SK-N-SH treated with all-trans-retinoic acid at 6 μM for 48 hours (cell line): Measurements from ENCODE around the gene MPPED2.

Source experiments
- ATAC-seq: fragments of 200-7000 bp; cut with Tn5 transposase; 3 replicates; pipeline ENCODE4 v1.9.1; 2020; ENCODE audit warnings: mild to moderate bottlenecking, moderate library complexity
- ARNTL ChIP-seq: fragments of 450-650 bp; formaldehyde crosslinking; IDR thresholded peaks from 2 replicates; pipeline ENCODE4 v1.5.0; 2020; ENCODE audit warnings: low read depth, mild to moderate bottlenecking, moderate library complexity, borderline replicate concordance
- BACH2 ChIP-seq: fragments of 250-450 bp; sonication (Bioruptor Pico); IDR thresholded peaks from 2 replicates; pipeline ENCODE4 v1.9.0; 2021; ENCODE audit warnings: mild to moderate bottlenecking, borderline replicate concordance
- CSDC2 ChIP-seq: fragments of 250-450 bp; sonication (Bioruptor Pico); IDR thresholded peaks from 2 replicates; pipeline ENCODE4 v1.5.0; 2020; ENCODE audit warnings: mild to moderate bottlenecking, moderate library complexity
- CSRNP3 ChIP-seq: fragments of 250-450 bp; sonication (Bioruptor Pico); IDR thresholded peaks from 2 replicates; pipeline ENCODE4 v1.5.1; 2021; ENCODE audit warnings: mild to moderate bottlenecking, moderate library complexity
- ESRRG ChIP-seq: fragments of 250-450 bp; sonication (Bioruptor Pico); IDR thresholded peaks from 2 replicates; pipeline ENCODE4 v1.6.1; 2021; ENCODE audit warnings: mild to moderate bottlenecking
- GLIS3 ChIP-seq: fragments of 250-450 bp; sonication (Bioruptor Pico); IDR thresholded peaks from 2 replicates; pipeline ENCODE4 v1.5.0; 2020; ENCODE audit warnings: mild to moderate bottlenecking, moderate library complexity
- ISL1 ChIP-seq: fragments of 250-450 bp; sonication (Bioruptor Pico); IDR thresholded peaks from 2 replicates; pipeline ENCODE4 v2.1.2; 2022; ENCODE audit warnings: mild to moderate bottlenecking, moderate library complexity
- OSR1 ChIP-seq: fragments of 250-450 bp; sonication (Bioruptor Pico); IDR thresholded peaks from 2 replicates; pipeline ENCODE4 v1.8.0; 2022; ENCODE audit warnings: moderate library complexity, mild to moderate bottlenecking, inconsistent platforms
- PATZ1 ChIP-seq: fragments of 250-450 bp; sonication (Bioruptor Pico); IDR thresholded peaks from 2 replicates; pipeline ENCODE4 v1.8.0; 2020; ENCODE audit warnings: mild to moderate bottlenecking, moderate library complexity, borderline replicate concordance
- PPARA ChIP-seq: fragments of 250-450 bp; sonication (Bioruptor Pico); IDR thresholded peaks from 2 replicates; pipeline ENCODE4 v1.5.0; 2020; ENCODE audit warnings: mild to moderate bottlenecking, borderline replicate concordance
- RARB ChIP-seq: fragments of 250-450 bp; sonication (Bioruptor Pico); IDR thresholded peaks from 2 replicates; pipeline ENCODE4 v1.8.0; 2021; ENCODE audit warnings: mild to moderate bottlenecking, moderate library complexity
- SNAI2 ChIP-seq: fragments of 250-450 bp; sonication (Bioruptor Pico); IDR thresholded peaks from 2 replicates; pipeline ENCODE4 v1.5.0; 2020; ENCODE audit warnings: mild to moderate bottlenecking, moderate library complexity
- TCF4 ChIP-seq: fragments of 250-450 bp; sonication (Bioruptor Pico); IDR thresholded peaks from 2 replicates; pipeline ENCODE4 v1.8.0; 2021; ENCODE audit warnings: mild to moderate bottlenecking, moderate library complexity, borderline replicate concordance
- TOX ChIP-seq: fragments of 250-450 bp; sonication (Bioruptor Pico); IDR thresholded peaks from 2 replicates; pipeline ENCODE4 v1.8.0; 2021; ENCODE audit warnings: mild to moderate bottlenecking, moderate library complexity, borderline replicate concordance
- TSHZ2 ChIP-seq: fragments of 250-450 bp; sonication (Bioruptor Pico); IDR thresholded peaks from 2 replicates; pipeline ENCODE4 v1.5.0; 2020; ENCODE audit warnings: mild to moderate bottlenecking, moderate library complexity
- ZC3H10 ChIP-seq: fragments of 250-450 bp; sonication (Bioruptor Pico); IDR thresholded peaks from 2 replicates; pipeline ENCODE4 v1.5.1; 2021; ENCODE audit warnings: mild to moderate bottlenecking, moderate library complexity
- ZFP3 ChIP-seq: fragments of 250-450 bp; sonication (Bioruptor Pico); IDR thresholded peaks from 2 replicates; pipeline ENCODE4 v1.5.0; 2020; ENCODE audit warnings: mild to moderate bottlenecking, moderate library complexity
- ZFP30 ChIP-seq: fragments of 450-650 bp; formaldehyde crosslinking; IDR thresholded peaks from 2 replicates; pipeline ENCODE4 v1.5.0; 2022; ENCODE audit warnings: mild to moderate bottlenecking, moderate library complexity
- ZNF565 ChIP-seq: fragments of 450-650 bp; formaldehyde crosslinking; conservative IDR thresholded peaks from 2 replicates; pipeline ENCODE4 v1.5.0; 2020; ENCODE audit warnings: low read depth, mild to moderate bottlenecking, moderate library complexity
- ZNF70 ChIP-seq: fragments of 450-650 bp; formaldehyde crosslinking; IDR thresholded peaks from 2 replicates; pipeline ENCODE4 v1.5.0; 2020; ENCODE audit warnings: mild to moderate bottlenecking, moderate library complexity
- ZNF8 ChIP-seq: fragments of 450-650 bp; formaldehyde crosslinking; IDR thresholded peaks from 2 replicates; pipeline ENCODE4 v1.5.0; 2020; ENCODE audit warnings: mild to moderate bottlenecking, moderate library complexity
- TF ChIP-seq, protein P1 (sequence below): fragments of 250-450 bp; sonication (Bioruptor Pico); IDR thresholded peaks from 2 replicates; pipeline ENCODE4 v1.5.1; 2020; ENCODE audit warnings: low read depth, mild to moderate bottlenecking, moderate library complexity
- TF ChIP-seq, protein P2 (sequence below): fragments of 250-450 bp; sonication (Bioruptor Pico); IDR thresholded peaks from 2 replicates; pipeline ENCODE4 v1.8.0; 2021; ENCODE audit warnings: low read depth, mild to moderate bottlenecking, moderate library complexity, borderline replicate concordance

MPPED2 gene

GRCh38 chr11:30497600-30497999 lies 88.6 kb downstream of the MPPED2 start:
- TF ChIP-seq BACH2 (CRISPR knock-in tag) (no peak), ZC3H10 (no peak), OSR1 (CRISPR knock-in tag) (no peak), ZNF70 (CRISPR knock-in tag) (no peak), PATZ1 (CRISPR knock-in tag) (no peak), TCF4 (no peak), SNAI2 (CRISPR knock-in tag) (no peak), CSRNP3 (CRISPR knock-in tag) (no peak), GLIS3 (CRISPR knock-in tag) (no peak), RARB (CRISPR knock-in tag) (no peak), ESRRG (no peak), PPARA (CRISPR knock-in tag) (no peak), ISL1 (no peak), TSHZ2 (CRISPR knock-in tag) (no peak), CSDC2 (CRISPR knock-in tag) (no peak), ZFP30 (CRISPR knock-in tag) (no peak), TOX (CRISPR knock-in tag) (no peak), ARNTL (CRISPR knock-in tag) (no peak)
- TF ChIP-seq, protein P1, sequence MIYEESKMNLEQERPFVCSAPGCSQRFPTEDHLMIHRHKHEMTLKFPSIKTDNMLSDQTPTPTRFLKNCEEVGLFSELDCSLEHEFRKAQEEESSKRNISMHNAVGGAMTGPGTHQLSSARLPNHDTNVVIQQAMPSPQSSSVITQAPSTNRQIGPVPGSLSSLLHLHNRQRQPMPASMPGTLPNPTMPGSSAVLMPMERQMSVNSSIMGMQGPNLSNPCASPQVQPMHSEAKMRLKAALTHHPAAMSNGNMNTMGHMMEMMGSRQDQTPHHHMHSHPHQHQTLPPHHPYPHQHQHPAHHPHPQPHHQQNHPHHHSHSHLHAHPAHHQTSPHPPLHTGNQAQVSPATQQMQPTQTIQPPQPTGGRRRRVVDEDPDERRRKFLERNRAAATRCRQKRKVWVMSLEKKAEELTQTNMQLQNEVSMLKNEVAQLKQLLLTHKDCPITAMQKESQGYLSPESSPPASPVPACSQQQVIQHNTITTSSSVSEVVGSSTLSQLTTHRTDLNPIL (CRISPR knock-in tag): no peak
- TF ChIP-seq, protein P2, sequence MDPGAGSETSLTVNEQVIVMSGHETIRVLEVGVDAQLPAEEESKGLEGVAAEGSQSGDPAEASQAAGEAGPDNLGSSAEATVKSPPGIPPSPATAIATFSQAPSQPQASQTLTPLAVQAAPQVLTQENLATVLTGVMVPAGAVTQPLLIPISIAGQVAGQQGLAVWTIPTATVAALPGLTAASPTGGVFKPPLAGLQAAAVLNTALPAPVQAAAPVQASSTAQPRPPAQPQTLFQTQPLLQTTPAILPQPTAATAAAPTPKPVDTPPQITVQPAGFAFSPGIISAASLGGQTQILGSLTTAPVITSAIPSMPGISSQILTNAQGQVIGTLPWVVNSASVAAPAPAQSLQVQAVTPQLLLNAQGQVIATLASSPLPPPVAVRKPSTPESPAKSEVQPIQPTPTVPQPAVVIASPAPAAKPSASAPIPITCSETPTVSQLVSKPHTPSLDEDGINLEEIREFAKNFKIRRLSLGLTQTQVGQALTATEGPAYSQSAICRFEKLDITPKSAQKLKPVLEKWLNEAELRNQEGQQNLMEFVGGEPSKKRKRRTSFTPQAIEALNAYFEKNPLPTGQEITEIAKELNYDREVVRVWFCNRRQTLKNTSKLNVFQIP (CRISPR knock-in tag): no peak
- no peak for ATAC-seq

DNA sequence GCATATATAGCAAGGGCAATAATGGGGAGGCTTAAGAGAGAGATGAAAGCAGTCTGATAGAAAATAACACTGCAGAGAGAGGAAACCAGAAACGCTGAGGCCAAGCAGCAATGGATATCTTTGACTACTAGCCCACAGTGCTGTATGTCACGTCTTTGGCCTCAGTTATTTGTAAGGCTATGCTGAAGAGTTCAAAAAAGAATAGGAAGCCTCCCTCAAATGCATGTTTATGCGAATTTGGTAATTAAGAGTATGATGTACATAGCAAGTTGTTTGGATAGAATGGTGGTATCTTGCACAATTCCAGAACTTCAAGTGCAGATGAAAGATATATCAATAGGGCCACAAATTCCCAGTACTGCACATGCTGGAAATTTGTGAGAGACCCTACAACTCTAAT lies 89.2 kb downstream of the MPPED2 start:
- ATAC-seq: no peak
- no peak for TF ChIP-seq PPARA (CRISPR knock-in tag)
- TF ChIP-seq ISL1: no peak
- no peak for TF ChIP-seq GLIS3 (CRISPR knock-in tag)
- no peak for TF ChIP-seq ZNF565
- no peak for TF ChIP-seq BACH2 (CRISPR knock-in tag)
- TF ChIP-seq PATZ1 (CRISPR knock-in tag): no peak
- no peak for TF ChIP-seq ZNF70 (CRISPR knock-in tag)
- TF ChIP-seq ARNTL (CRISPR knock-in tag): no peak
- no peak for TF ChIP-seq CSDC2 (CRISPR knock-in tag)
- TF ChIP-seq ZFP3 (CRISPR knock-in tag): no peak
- TF ChIP-seq CSRNP3 (CRISPR knock-in tag): no peak
- TF ChIP-seq TSHZ2 (CRISPR knock-in tag): no peak
- TF ChIP-seq TOX (CRISPR knock-in tag): no peak
- TF ChIP-seq TCF4: no peak
- no peak for TF ChIP-seq ZNF8 (CRISPR knock-in tag)
